Measurements from ENCODE around the gene MLLT3.

The MLLT3 gene

GRCh38 chr9:20597862-20598261, 24.4 kb downstream of the MLLT3 start:
- H3K4me3 ChIP-seq (ENCODE audit: low read depth in 1 of 2, low read length in 2 of 2) = no peak overlapping the region
- no peaks in the 10 kb centered on the region for H3K27me3 ChIP-seq (ENCODE audit: insufficient read depth, low read length, poor library complexity)
- H3K4me2 ChIP-seq (ENCODE audit: insufficient read depth, low read length) = no peak overlapping the region
- H3K27ac ChIP-seq (ENCODE audit: low read length) = no peak overlapping the region
- H2AFZ ChIP-seq (ENCODE audit: low read depth, low read length) = no peak overlapping the region
- no peaks in the 10 kb centered on the region for H3K9me3 ChIP-seq (ENCODE audit: insufficient read depth, low read length, severe bottlenecking)
- no peaks in the 10 kb centered on the region; the same call in 1 of the 2 replicates for H3K36me3 ChIP-seq (ENCODE audit: insufficient read depth, low read length)
- peaks cover 93% of the 10 kb centered on the region for H3K79me2 ChIP-seq (ENCODE audit: insufficient read depth, low read length)
- DNase-seq (no peak), ATAC-seq (ENCODE audit: insufficient read depth, low read depth) (no peak)
- TF ChIP-seq EZH2 (IDR thresholded peaks at IDR 0.05; ENCODE audit: borderline replicate concordance, low read depth, low read length, severe bottlenecking) = no peak
- TF ChIP-seq CTCF (IDR thresholded peaks at IDR 0.05; ENCODE audit: borderline replicate concordance, extremely low read depth, low read length, poor library complexity, severe bottlenecking) = no peak
- H4K20me1 ChIP-seq (ENCODE audit: insufficient read depth, low read length) = peaks cover 15% of the 10 kb centered on the region; the same call in 1 of the 2 replicates
- H3K4me1 ChIP-seq (ENCODE audit: insufficient read depth, low read length) = 0 out of 2 replicates have a peak, but pooled peaks cover 4% of the 10 kb centered on the region
- no peak overlapping the region for H3K9ac ChIP-seq (ENCODE audit: low read depth, low read length)

GRCh38 chr9:20594608-20595007, 27.7 kb downstream of the MLLT3 start:
- H2AFZ ChIP-seq (ENCODE audit: low read depth, low read length) = no peak overlapping the region
- no peak for DNase-seq
- ATAC-seq (ENCODE audit: insufficient read depth, low read depth) = no peak
- H4K20me1 ChIP-seq (ENCODE audit: insufficient read depth, low read length) = peaks cover 11% of the 10 kb centered on the region; the same call in 1 of the 2 replicates
- H3K27ac ChIP-seq (ENCODE audit: low read length) = no peak overlapping the region
- peaks cover 91% of the 10 kb centered on the region for H3K79me2 ChIP-seq (ENCODE audit: insufficient read depth, low read length)
- H3K9me3 ChIP-seq (ENCODE audit: insufficient read depth, low read length, severe bottlenecking) = no peaks in the 10 kb centered on the region
- H3K4me1 ChIP-seq (ENCODE audit: insufficient read depth, low read length) = 0 out of 2 replicates have a peak, but pooled peaks cover 4% of the 10 kb centered on the region
- no peak for TF ChIP-seq CTCF (IDR thresholded peaks at IDR 0.05; ENCODE audit: borderline replicate concordance, extremely low read depth, low read length, poor library complexity, severe bottlenecking)
- TF ChIP-seq EZH2 (IDR thresholded peaks at IDR 0.05; ENCODE audit: borderline replicate concordance, low read depth, low read length, severe bottlenecking) = no peak
- no peak overlapping the region for H3K4me3 ChIP-seq (ENCODE audit: low read depth in 1 of 2, low read length in 2 of 2)
- no peak overlapping the region for H3K9ac ChIP-seq (ENCODE audit: low read depth, low read length)
- H3K4me2 ChIP-seq (ENCODE audit: insufficient read depth, low read length) = no peak overlapping the region
- H3K27me3 ChIP-seq (ENCODE audit: insufficient read depth, low read length, poor library complexity) = no peaks in the 10 kb centered on the region
- peaks cover 3% of the 10 kb centered on the region; the same call in 1 of the 2 replicates for H3K36me3 ChIP-seq (ENCODE audit: insufficient read depth, low read length)

GRCh38 chr9:20593537-20593936, 28.8 kb downstream of the MLLT3 start:
- DNase-seq (no peak), ATAC-seq (ENCODE audit: insufficient read depth, low read depth) (no peak)
- Histone ChIP-seq H3K9me3 (ENCODE audit: insufficient read depth, low read length, severe bottlenecking) (no peaks in the 10 kb centered on the region), H3K4me2 (ENCODE audit: insufficient read depth, low read length) (no peak overlapping the region), H3K4me3 (ENCODE audit: low read depth in 1 of 2, low read length in 2 of 2) (no peak overlapping the region), H3K27me3 (ENCODE audit: insufficient read depth, low read length, poor library complexity) (no peaks in the 10 kb centered on the region), H4K20me1 (ENCODE audit: insufficient read depth, low read length) (peaks cover 11% of the 10 kb centered on the region; the same call in 1 of the 2 replicates), H2AFZ (ENCODE audit: low read depth, low read length) (no peak overlapping the region), H3K9ac (ENCODE audit: low read depth, low read length) (no peak overlapping the region), H3K27ac (ENCODE audit: low read length) (no peak overlapping the region), H3K4me1 (ENCODE audit: insufficient read depth, low read length) (0 out of 2 replicates have a peak, but pooled peaks cover 4% of the 10 kb centered on the region), H3K79me2 (ENCODE audit: insufficient read depth, low read length) (peaks cover 80% of the 10 kb centered on the region), H3K36me3 (ENCODE audit: insufficient read depth, low read length) (peaks cover 3% of the 10 kb centered on the region; the same call in 1 of the 2 replicates)
- TF ChIP-seq CTCF (IDR thresholded peaks at IDR 0.05; ENCODE audit: borderline replicate concordance, extremely low read depth, low read length, poor library complexity, severe bottlenecking) (no peak), EZH2 (IDR thresholded peaks at IDR 0.05; ENCODE audit: borderline replicate concordance, low read depth, low read length, severe bottlenecking) (no peak)

Measured in DND-41 (cell line).